Measurements from ENCODE around the gene ZBTB7C.
A peak's percentile ranks its signal among the peaks of the same experiment; 100 is the strongest.

The ZBTB7C gene

DNA sequence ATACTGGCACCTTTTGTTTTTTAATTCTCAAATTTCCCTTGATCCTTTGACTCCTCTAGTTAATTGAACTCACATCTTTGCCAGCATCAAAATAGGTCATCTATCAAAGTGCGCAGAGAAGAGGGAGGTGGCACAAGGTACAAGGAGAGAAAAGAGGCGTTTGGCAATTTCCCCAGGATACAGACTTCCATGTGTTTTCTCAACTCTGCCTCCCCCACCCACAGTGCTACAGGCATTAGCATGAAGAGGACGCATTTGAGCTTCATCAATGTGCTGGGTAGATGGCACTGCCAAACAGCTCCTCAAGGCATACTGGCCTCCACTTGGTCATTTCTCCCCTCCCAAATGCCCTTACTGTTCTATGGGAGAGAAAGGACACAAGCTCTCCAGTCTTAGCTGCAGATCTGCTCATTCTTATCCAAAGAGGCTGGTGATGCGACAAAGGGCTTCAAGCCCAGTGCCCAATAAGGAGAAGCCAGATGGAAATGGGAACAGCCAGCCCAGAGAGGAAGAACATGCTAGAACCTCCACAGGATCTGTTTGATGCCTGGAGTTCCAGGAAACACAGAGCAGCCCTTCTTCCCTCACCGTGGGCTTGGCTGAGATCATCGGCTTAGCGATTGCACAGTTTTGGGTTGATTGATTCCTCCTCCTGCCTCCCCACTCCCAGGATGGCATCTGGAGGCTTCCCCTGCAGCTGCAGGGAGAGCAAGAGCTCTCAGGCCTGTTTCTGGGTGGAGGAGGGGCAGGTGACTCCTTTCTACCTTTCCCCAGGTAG lies 334.1 kb downstream of the ZBTB7C start:
- peak; percentile 42 for DNase-seq

DNA sequence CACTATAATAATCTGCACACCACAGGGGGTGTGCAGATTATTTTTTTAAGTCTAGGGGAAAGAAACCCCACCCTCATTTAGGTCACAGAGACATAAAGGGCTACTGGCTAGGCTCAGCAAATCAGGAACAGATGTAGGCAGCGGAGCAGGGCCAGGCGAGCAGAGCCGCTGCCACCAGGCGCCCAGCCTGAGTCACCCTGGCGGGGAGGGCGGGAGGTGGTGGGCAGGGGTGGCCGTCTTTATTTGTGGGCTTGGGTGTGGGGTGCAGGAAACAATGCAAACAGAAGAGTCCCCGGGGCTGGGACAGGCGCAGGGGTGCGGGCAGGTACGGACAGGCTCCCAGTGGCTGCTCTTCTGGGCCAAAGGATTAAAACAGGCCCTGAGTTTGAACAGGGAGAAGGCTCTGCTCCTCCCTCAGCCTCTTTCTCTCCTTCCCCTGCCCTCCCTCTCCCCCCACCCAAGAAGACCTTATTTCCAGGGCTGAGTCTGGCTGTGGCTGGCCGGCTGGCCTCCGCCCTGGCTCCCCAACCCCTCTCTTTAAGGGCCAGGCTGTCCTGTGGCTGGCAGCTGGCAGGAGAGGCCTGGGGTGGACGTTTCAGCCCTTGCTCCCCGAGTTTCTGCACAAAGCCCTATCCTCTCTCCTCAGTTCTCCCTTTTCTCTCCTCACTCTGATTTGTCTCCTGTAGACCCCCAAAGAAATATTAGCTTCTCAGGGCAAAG lies 335.8 kb downstream of the ZBTB7C start:
- DNase-seq = no peak

DNA sequence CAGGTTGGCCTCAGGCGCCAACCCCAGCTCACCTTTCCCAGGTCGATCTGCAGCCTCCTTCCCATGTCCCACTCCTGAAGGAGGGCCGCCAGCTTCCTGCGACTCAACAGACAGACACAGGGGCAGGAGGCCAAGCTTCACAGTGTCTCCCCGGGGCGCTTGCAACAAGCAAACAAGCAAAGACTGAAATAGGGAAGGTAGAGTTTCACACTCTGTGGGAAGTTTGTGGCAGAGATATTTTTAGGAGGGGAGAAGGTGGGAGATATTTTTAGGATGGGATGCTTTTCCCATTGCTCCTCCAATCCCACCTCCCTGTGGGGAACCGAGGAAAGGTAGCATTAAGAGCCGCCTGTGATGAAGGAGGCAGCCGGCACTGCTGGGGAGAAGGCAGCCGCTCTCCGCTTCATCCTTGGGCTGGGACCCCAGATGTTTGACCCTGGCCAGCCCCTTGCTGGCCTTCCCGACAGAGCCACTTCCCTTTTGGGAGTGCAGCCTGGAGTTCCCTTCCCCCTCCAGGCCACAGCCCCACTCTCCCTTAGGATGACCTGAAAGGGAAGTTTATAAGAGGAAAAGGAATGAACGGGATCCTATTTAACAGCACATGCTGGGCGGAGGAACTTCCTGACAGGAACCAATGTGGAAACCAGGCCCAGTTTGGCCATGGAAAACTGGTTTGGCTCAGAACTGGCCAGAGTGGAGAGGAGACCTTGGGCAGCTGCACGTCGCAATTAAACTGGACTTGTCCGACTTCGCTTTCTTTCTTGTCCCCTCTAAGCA lies 336.6 kb downstream of the ZBTB7C start:
- DNase-seq = no peak

DNA sequence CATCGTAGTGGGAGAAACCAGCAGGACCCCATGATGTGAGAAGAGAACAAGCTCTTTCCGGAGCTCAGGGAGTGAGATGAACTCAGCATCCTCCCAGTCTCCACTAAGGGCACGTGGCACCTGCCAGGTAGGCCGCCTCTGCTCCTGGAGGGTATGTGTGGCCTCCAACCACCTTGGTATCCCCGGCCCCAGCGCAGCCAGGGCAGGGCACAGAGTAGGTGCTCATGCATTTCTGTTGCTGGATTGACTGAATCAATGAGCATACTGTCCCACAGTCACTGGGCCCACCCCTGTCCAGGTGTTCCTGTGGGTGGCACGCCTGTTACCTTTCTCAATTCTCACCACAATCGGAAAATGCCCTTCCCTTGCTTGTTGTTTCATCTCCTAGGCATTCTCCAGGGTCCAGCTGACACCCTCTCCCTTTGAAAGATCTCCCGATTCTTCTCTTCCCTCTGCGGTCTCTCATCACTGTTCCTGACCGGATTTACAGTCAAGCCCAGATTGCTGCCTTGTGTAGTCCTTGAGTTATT lies 340.2 kb downstream of the ZBTB7C start:
- DNase-seq = no peak

DNA sequence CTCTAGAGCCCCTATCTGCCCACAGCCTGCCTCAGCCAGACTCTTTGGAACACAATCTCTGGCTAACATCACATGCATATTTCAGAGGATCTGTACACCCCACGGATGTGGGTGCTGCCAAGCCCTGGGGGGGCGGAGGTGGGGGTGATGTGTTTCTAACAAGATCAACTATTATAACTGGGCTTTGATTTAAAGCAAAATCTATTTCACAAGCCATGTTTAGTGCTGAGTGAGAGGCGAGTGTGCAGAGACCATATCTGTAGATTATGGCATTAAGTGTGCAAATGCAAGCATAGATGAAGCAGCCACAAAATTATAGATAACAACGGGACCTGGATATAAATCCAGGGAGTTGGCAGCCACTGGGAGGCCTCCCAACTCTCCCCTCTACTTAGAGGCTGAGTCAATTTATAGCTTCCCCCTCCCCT lies 342.9 kb downstream of the ZBTB7C start:
- no peak for DNase-seq

DNA sequence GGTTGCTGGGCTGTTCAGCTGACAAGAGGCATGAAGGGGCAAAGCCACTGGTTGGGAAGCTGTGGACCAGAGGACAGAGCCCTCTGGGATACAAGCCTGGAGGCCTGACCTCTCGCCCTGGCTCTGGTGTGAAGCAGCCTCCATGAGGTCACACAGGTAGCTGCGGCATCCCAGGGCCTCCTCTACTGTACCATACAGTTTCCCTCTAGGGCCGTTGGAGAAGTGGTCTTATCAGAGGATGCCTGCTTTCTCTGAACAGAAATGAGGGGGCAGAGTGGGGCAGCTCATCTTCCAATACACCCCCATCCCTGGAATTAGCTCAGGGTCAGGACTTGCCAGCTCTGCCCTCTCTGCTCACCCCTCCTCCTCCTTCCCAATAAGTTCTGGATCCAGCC lies 343.6 kb downstream of the ZBTB7C start:
- DNase-seq = no peak

DNA sequence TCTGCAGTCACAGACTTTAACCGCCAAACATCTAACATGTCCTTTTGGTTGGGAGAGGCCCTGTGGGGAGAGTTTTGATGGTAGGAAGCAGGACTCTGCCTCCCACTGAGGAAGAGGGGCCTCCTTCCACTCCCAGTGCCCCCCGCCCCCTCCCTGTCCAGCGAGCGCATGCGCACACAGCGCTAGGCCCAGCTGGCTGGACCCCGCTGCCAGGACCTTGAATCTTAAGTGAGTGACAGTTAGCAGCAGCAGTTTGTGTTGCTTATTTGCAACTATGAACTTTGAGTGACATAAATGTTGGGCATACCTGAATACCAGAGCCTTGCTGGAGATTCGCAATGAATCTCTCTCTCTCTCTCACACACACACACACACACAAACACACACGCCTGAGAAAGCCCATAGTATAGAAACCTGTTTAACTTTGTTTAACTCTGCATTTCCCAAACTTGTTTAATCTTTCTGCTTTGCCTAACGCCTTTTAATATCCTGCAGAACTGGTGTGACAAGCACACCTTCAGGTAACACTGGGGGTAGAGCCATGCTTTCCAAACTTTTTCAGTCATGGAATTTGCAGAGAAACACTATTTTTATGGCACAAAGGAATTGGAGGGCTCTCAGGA lies 344.1 kb downstream of the ZBTB7C start:
- no peak for DNase-seq

DNA sequence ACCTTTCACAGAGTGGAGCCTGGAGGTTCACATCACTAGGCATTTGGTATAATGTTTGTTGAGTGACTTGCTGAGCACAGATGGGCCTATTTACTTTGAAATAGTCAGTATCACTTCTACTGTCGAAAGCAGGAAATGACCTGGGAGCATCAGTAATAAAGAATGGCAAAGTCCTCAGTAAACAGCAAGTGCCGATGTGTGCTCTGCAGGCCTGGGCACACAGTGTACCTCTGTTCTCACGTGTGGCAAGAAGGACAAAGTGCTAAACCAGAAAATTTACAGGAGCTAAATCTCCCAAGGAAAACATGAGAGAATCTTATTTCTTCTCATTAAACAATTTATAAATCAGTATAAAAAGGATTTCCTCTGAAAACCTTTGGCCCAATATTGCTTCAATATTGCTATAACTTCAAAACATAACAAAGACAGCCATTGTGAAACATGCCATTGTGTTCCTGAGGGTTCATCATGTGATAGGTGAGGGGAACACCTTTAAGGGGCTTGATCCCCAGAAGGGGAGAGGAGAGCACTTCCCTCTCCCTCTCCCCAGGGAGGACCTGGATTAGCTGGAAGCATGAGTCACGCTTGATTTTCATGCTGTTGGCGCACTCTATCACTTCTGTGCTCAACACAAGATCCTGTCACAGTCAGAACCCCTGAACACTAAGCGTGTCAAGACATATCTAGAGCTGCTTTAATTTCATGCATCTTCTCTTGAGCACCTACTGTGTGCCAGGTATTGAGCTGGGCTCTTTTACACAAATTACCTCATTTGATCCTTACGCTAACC lies 347.2 kb downstream of the ZBTB7C start:
- DNase-seq = no peak

DNA sequence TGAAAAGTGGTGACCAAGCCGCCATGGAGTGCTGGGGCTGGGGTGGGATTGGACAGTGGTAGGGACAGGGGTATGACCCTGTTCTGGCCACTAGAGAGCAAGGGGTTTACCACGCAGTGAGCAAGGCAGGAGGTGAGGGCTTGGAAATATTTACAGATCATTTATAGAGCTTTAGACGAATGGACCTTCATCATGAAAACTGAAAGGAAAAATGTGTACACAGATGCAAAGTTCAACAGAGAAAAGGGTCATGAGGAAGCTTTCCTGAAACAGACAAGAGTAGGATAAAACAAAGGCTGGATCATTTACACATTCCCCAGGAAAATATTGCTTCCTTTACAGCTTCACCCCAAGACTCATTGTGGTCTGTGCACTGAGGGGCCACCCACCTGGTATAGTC lies 348.2 kb downstream of the ZBTB7C start:
- DNase-seq = no peak

DNA sequence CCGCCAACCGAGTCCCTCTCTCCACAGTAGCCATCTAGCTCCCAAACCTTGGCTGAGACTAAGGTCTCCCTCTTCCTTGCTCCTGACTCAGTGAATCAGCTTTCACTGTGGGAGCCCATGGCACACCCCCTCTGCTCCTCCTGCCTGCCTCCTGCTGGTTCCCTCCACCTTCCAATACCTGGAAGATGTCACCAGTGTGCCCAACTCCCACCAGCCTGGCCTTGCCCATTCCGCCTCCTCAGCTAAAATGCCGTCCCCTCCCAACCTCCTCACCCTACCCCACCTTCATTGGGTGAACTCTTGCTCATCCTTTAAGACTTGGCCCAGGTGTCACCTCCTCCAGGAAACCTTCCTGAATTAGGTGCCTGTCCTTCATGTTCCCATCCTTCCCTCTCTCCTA lies 348.8 kb downstream of the ZBTB7C start:
- DNase-seq = no peak

DNA sequence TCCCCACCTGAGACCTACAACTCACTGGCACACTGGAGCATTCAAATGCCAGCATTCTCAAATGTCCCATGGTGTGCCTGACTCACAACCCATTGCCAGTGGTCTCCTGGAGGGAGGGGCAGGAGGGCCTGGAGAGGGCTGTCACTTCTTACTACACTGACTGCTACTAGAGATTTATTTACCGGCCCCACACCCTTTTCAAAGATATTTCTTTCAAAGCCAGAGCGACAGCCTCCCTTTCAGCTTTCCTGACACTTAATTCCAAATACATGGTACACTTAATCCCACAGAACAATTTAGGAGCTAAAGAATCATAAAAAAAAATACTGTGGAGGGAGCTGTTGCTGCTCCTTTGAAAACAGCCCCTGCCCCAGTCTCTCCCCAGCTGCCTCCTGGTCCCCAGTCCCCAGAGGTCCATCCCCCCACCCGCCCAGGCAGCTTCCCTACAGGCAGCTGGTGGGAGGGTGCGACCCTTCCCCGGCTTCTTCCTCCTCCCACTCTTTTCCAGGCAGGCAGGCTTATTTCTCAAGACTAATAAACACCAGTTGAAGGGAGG lies 349.6 kb downstream of the ZBTB7C start:
- no peak for DNase-seq

DNA sequence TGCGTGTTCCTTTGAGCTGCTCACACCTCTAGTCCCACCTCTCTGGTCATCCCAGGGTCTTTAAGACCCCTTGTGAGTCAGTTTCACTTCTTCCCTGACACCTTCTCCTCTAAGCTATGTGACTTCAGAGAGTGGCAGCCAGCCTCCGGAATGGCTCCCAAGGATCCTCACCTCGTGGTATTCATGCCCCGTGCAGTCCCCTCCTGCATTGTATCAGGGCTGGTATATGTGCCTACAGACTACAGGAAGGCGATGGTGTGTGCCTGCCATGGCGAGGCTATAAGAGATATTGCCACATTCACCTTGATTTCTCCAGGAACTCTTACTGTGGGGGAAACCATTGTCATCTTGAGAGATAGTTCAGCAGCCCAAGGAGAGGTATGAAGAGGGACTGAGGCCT lies 350.7 kb downstream of the ZBTB7C start:
- no peak for DNase-seq

DNA sequence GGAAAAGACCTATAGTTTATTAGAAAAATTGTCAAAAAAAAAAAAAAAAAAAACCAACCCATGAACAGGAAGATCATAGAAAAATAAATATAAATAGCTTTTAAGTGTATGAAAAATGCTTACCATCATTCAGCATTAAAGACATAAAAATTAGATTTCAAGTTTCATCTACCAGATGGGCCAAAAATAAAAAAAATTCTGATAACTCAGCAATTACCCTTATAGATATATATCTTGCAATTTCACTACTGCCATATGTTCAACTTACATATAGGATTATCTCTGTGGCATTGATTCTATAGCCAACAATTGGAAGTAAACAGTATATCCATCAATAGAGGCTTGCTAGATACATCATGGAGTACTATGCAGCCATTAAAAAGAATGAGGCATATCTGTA lies 352.2 kb downstream of the ZBTB7C start:
- DNase-seq = no peak

DNA sequence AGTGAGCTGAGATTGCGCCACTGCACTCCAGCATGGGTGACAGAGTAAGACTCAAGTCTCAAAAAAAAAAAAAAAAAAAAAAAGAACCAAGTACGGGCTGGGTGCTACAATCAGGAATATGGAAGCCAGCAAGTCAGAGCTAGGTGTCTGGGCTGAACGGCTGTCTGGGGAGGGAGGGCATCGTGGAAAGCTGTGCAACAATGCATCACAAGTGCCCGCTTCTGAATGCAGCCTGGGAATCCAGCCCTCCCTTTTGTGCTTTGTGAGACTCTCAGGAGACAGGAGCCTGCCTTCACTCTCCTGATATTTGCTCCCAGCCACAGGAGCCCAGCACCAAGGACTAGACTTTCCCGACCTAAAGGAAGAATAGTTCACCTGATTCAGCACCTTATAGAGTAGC lies 353.8 kb downstream of the ZBTB7C start:
- no peak for DNase-seq

DNA sequence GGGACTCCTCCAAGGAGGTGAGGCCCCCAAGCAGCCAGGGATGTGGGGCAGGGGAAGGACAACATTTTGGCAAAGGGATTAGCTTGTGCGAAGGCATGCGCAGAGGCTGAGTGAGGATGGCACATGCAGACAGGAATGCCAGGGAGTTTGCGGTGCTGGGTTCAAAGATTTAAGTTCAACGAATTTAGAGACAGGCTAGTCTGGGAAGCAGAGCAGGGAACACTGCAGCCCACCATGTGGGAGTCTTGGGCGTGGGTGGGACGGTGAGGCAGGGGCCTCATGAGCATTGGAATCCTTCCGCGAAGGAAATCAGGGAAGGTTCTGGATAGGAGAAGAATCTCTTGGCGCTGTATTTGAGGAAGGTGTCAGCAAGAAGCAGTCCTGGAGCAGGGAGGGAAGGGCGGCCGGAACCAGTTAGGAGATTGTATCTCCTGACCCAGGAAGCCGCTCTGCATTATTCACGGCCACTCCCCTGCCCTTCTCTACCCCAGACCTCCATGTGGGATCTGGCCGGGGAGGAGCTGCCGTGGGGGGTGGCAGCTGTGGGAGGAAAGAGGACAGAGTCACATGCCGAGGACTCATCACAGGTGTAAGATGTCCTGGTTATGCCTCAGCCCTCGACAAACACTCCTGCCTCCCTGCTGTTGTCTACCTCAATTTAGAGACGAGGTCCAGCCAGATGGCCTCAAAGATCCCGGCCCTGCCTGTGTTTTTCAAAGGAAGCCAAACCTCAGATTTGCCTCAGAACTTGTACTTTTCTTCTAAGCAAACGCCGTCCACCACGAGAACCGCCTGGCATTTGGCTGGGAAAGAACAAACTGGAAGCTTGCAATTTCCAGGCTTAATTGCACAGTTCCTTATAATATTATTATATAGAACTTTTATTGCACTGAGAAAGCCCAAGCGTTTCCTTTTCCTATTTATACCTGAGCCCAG lies 355.0 kb downstream of the ZBTB7C start:
- peak; percentile 66 for DNase-seq

DNA sequence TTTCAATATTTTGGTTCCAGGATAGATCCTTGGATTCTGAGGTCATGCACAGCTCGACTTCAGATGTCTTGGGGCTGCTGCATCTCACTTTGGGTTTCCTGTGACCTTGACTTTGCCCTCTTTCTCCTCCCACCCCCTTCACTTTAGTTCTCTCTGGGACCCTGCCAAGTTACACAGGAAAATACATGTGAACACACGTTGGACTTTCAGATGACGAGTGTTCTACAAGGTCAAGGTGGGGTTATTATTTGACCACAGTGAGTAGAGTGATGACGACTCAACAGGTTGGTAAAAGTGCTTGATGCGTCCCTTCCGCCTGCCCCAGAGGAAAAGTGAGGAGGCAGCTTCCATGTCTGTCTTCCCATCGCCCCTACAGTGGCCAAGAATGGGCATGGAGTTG lies 356.3 kb downstream of the ZBTB7C start:
- no peak for DNase-seq

DNA sequence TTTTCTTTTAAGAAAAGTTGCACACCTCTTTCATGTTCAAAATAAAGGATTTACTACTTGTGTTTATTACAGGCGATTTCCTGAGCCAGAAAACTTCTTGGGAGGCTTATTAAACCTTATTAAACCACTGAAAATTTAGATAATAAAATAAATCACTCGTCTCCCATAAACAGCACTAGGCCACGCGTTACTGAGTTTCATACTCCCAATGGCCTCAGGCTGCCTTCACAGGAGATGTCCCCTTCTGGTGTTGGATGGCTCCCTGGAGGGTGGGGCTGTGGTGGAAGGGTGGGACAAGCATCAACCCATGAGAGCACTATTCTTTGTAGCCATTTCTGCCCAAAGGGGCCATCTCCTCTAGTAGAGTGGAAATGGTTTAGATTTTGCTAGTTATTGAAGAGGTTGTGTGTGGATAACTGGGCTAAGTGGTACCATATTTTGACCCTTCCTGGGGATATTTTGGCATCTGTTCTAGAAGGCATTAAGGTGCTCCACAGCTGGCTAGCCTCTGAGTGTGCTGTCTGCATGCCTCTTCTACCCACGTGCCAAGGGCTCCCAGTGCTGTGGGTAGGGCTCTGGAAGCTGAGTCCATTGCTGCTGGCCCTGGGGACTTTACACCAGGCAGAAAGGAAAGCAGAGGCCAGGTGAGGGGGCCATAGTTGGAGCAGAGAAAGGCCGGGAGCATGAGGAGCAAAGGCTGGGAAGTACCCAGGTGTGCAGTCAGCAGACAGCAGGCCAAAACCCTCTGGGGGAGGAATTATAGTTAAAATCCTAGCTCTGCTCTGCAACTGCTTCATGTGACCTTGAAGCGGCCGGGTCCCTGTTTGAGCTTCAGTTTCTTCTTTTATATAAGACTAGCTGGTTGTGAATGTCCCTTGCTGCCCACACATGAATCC lies 357.0 kb downstream of the ZBTB7C start:
- no peak for DNase-seq

DNA sequence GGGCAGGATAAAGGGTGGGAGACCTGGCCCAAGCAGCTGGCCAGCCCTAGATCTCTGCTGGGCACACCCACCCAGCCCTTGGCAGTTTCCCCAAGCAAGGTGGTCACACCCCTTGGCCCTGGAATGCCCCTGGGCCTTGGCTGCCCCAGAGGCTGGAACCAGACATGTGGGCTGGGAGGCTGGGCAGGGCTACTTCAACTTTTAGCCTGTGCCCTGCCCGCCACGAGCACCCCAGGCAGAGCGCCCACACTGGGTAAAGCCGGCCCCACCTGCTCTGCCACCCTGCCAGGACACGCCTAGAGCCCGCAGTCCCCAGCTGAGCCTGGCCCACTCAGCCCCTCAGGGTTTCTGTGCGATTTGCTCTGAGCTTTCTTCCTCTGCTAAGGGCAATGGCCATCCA lies 359.0 kb downstream of the ZBTB7C start:
- DNase-seq = no peak

DNA sequence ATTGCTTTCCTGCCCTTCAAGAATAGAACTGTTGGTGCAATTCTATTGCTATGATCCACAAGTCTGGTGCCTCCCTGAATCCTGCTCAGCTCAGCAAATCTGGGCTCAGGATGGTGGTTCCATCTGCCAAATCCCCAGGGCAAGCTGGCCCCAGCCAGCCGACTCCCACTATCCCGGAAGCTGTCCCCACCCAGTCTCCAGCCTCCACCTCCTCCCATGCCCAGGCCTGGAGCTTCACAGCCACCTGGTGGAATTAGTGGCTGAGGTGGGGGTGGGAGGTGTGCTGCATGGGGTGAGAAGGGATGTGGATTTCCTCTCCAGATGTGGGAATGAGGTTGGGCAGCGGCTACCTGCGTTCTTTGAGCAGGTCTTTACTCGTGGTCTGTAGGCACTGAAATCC lies 359.4 kb downstream of the ZBTB7C start:
- no peak for DNase-seq

DNA sequence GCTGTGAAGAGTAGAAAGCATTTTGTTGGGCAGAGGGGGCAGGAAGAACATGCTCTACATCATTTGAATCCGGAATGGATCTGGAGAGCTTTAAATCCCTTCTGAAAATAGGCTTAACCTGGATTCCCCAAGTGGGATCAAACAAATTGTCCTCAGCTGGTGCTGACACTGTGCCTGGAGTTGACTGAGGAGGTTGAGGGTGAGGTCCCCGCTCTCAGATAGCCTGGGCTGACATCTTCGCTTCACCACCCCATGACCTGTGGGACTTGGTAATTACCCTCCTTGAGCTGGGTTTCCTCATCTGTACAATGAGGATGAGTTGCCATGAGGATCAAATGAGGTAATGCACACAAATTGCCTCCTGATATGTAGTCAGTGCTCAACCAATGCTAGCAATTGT lies 360.9 kb downstream of the ZBTB7C start:
- DNase-seq = no peak

All from NCI-H146 (cell line).